OCI-LY1 (cell line): ENCODE measurements around the gene HLA-A.

ENCODE experiments used
- CTCF ChIP-seq: fragments of 200-600 bp; sonication (generic), shearing (Covaris generic); IDR thresholded peaks from 2 replicates; pipeline ENCODE4 v1.5.1; 2017; ENCODE audit warnings: mild to moderate bottlenecking, antibody characterized with exemption, low read length, moderate library complexity, mixed read lengths
- EZH2 ChIP-seq: fragments of 200-600 bp; sonication (generic), shearing (Covaris generic); IDR thresholded peaks from 2 replicates; pipeline ENCODE4 v1.8.0; 2017; ENCODE audit warnings: borderline replicate concordance, mixed run types, mild to moderate bottlenecking, antibody characterized with exemption, low read length, moderate library complexity, mixed read lengths

GRCh38 chr6:29967379-29968010 is 25.2 kb downstream of the HLA-A start:
- TF ChIP-seq CTCF: peak; percentile 48; the same call in 1 of the 2 replicates
- no peak for TF ChIP-seq EZH2
